Measurements from ENCODE around the gene PXN. TPM values are rescaled to one million over a fixed set of nuclear protein-coding genes. Genes with fewer than 3 reads are reported as not detected.

The PXN gene
- total RNA-seq, 1 experiment from 2014 or later: 40.1 TPM

DNA sequence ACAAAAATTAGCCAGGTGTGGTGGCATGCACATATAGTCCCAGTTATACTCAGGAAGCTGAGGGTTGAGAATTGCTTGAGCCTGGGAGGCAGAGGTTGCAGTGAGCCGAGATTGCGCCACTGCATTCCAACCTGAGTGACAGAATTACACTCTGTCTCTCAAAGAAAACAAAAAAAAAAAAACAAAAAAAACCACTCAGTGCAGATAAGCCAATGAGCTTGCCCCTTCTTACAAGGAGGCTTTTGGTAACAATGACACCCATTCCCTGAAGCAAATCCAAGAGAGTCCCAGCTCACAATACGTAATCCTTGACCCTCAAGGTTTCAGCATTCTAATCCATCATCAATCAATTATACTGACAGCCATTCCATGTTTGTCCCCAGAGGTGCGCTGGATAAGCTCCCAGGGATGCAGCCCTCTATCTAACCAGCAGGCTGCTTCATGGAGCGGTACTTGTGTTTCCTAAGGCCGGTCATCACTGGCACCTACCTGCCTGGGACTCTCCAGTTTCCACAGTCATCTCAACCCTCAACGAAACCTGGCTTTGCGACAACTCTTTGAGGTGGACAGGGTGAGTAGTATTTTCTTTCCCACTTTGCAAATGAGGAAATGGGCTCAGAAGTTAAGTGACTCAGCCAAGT lies 83.4 kb downstream of the PXN start:
- DNase-seq (ENCODE audit: extremely low read depth, low read depth): no peak

DNA sequence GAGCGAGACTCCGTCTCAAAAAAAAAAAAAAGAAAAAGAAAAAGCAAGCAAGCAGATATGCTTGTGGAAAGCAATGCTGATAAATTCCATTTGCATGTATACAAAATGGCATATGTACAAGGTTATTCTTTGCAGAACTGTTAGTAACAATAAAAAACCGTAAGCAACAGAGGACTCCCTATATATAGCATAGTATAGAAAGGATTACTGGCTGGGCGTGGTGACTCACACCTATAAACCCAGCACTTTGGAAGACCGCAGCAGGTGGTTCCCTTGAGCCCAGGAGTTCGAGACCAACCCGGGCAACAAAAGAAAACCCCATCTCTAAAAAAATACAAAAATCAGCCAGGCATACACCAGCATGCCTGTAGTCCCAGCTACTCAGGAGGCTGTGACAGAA lies 84.6 kb downstream of the PXN start:
- DNase-seq (ENCODE audit: extremely low read depth, low read depth): no peak

DNA sequence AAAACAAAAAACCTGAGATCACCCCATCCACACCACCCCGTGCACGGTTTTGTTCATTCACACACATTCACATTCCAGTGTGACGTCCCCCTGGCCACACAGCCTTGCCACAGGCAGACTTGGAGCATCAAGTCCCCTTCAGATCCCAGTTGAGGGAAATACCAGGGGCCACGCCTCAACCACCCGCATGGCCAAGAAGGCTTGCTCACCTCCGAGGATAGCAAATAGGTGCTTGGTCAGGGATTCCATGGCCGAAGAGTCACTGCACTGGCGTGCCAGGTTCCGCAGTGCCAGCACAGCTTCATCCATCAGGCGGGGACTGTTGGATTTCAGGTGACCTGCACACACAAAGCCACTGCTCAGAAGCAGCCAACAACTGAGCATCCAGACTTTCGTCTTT lies 90.0 kb downstream of the PXN start:
- no peak for DNase-seq (ENCODE audit: extremely low read depth, low read depth)

DNA sequence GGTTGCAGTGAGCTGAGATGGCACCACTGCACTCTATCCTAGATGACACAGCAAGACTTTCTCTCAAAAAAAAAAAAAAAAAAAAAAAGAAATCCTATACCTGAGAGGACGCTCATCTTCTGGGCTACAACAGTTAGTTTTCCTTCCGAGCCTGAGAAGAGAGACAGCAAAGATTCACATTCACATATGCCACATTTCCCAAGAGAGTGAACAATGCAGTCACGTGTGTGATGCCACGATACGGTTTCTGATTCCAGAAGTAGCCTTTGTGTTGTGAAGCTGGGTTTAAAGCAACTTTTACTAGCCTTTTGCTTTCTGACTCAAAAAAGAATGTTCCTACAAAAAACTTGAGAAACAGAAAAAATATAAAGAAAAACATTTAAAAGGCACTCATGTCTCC lies 90.5 kb downstream of the PXN start:
- DNase-seq (ENCODE audit: extremely low read depth, low read depth): no peak

DNA sequence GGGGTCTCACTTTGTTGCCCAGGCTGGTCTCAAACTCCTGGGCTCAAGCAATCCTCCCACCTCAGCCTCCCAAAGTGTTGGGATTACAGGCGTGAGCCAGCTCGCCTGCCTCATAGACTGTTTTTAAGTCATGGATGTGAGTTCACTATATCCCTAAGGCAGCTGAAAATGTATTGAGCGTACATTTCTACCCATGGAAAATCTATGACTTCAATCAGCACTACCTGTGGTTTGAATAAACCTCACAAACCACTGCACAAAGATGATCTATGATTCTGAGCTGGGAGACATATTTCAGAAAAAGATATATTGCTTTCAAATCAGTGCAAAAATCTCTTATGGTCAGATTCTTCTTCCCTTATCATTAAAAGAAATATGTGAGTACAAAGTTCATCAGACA lies 93.5 kb downstream of the PXN start:
- no peak for DNase-seq (ENCODE audit: extremely low read depth, low read depth)

DNA sequence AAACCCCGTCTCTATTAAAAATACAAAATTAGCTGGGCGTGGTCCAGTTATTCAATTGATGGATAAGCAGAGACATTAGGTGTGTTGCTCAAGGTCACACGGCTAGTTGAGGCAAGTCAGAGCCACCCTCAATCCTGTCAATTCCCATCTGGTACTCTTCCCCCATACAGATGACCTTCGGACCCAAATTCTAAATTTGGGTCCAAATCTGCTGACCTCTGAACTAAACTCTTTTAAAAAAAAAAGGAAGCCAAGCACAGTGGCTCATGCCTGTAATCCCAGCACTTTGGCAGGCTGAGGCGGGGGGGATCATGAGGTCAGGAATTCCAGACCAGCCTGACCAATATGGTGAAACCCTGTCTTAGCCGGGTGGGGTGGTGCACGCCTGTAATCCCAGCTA lies 94.9 kb downstream of the PXN start:
- DNase-seq (ENCODE audit: extremely low read depth, low read depth): no peak

DNA sequence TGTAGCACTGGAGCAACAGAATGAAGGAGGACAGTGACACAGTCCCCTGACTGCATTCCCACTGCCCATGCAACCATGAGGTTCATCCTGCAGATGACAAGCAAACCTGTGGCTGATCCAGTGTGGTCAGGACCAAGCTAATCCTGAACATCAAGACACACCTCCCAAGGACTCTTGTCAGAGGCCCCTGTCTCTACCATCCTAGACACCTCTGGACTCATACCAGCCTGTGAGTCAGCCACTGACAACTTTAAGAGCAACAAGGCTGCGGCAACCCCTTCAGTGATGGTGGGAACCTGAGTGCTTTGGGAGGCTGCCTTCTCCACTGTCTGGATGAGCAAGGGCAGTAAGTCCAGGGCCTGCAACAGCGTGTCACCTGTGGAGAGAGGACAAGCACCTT lies 95.6 kb downstream of the PXN start:
- no peak for DNase-seq (ENCODE audit: extremely low read depth, low read depth)

DNA sequence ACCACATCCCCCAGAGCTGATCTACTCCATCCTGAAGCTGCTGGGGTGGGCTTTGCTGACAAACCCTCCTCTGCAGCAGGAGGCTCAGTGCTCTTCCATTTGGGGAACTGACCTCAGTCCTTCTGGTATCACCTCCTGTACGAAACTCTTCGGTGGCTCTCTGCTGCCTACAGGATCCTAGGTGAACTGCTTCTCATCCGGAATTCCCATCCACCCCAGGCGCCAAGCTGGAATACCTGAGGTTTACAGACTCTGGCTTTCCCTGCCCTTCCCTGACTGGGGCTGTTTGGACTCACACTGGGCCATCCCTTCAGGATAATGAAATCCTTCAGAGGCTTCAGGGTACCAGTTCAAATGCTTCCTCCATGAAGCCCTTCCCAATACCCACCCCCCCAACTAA lies 97.2 kb downstream of the PXN start:
- DNase-seq (ENCODE audit: extremely low read depth, low read depth): no peak

DNA sequence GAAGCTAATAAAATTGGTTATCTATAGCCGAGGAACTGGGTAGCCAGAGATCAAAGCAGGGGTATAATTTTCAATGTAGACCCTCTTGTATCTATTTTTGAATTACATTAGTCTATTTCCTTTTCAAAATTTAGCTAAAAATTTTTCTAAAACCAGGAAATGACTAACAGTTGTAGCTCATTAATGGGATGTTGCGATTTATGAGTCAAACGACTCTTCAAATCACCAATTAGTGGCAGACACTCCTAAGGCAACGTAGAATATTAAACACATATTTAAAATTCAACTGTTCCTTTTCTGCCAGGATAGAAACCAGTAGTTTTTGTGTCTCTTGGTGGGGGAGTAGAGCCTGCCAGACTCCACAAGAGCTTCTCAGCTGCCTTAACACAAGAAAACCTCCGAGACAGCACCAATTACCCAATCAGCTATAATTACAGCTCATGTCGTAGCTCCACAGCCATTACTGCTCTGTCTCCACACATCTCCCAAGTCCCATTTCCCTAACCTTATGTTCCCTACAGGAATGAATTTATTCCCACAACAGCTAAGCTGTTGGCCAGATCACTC lies 97.9 kb downstream of the PXN start:
- DNase-seq (ENCODE audit: extremely low read depth, low read depth): no peak

DNA sequence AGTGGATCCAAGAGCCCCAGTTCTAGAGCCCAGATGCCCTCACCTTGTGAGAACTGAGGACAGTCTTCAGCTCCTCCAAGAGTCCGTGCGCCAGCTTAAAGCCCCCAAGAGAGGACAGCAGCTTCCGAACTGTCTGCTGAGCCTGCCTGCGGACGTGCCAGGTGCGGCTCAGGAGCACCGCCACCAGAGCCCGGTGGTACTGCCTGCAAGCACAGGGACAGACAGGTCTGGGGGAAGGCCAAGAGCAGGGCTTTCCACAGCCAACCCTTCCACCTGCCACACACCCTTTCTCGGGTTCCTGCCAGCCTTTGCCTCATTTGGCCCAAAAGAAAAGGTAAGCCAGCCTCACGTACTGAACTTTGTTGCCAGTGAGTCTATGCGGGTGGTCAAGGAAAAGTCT lies 101.2 kb downstream of the PXN start:
- DNase-seq (ENCODE audit: extremely low read depth, low read depth): no peak

DNA sequence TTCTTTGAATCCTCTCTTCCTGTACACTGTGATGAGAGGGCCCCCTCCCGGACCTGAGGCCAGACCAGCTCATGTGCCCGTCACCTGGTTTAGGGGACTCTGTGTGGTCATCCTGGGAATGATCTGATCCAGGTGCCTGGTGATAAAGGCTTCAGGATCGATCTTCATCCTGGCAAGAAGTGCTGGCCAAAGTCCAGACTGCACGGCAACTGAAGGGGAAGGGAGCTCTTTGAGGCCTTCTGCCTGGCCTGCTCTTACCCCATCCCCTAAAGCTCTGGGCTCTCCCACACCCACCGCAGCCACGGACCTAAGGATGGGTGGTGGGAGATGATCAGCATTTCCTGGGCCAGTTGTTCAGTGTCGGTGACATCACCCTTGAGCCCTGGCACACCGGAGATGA lies 102.8 kb downstream of the PXN start:
- no peak for DNase-seq (ENCODE audit: extremely low read depth, low read depth)

DNA sequence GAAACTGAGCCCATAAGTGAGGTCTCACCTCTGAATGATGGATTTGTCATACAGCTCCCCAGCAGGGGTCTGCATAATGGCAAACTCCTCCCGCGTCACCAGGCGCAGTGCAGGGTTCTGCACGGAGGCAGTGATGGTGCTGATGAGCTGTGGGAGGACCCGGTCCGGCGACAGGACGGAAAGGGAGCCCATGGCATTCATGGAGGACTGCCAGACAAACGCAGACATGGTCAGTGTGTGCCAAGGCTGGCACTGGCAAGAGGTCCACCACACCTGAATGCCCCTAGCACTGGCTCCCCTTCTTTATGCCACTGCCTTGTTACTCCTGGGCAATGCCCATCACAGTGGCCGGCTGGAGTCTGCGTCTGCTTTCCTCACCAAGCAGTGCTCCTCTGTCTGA lies 103.7 kb downstream of the PXN start:
- no peak for DNase-seq (ENCODE audit: extremely low read depth, low read depth)

Small RNAs within 50 kb of the gene (small RNA-seq; reads per million reads assigned to genes)
- gene RNU4-1 (1,038 to 3,030 reads per million in 2 experiments), gene RNU4-2 (362 to 988 reads per million in 2 experiments), gene RNU6-1088P (0 reads per million in 2 experiments)

Other genes starting within 250 kb of the PXN start
- 35.2 and 35.9 TPM in 2 replicates for gene RAB35, start 149.0 kb downstream of the PXN start, total RNA-seq (2014; rRNA removed; shearing (Covaris generic))
- gene GCN1, start 71.0 kb downstream of the PXN start, total RNA-seq (2014; rRNA removed; shearing (Covaris generic)): 67.3 and 88.6 TPM in 2 replicates
- gene RPLP0, start 64.6 kb downstream of the PXN start, total RNA-seq (2014; rRNA removed; shearing (Covaris generic)): 5,894 and 6,669 TPM in 2 replicates
- gene RNU4-2, start 26.2 kb upstream of the PXN start, total RNA-seq (2014; rRNA removed; shearing (Covaris generic)): not detected in 2 replicates
- gene RNU4-1, start 27.5 kb upstream of the PXN start, total RNA-seq (2014; rRNA removed; shearing (Covaris generic)): under 0.01 TPM in 1 of 2 replicates, not detected in the other
- 0.97 and 1.7 TPM in 2 replicates for gene SIRT4, start 36.6 kb upstream of the PXN start, total RNA-seq (2014; rRNA removed; shearing (Covaris generic))
- gene PLA2G1B, start 62.0 kb upstream of the PXN start, total RNA-seq (2014; rRNA removed; shearing (Covaris generic)): not detected in 2 replicates
- 0.17 TPM in 2 replicates for gene MSI1, start 103.4 kb upstream of the PXN start, total RNA-seq (2014; rRNA removed; shearing (Covaris generic))
- gene COX6A1, start 172.4 kb upstream of the PXN start, total RNA-seq (2014; rRNA removed; shearing (Covaris generic)): 847 and 1,113 TPM in 2 replicates
- gene TRIAP1, start 180.7 kb upstream of the PXN start, total RNA-seq (2014; rRNA removed; shearing (Covaris generic)): 88.1 and 91.3 TPM in 2 replicates
- gene GATC, start 180.7 kb upstream of the PXN start, total RNA-seq (2014; rRNA removed; shearing (Covaris generic)): 32.8 and 35.6 TPM in 2 replicates
- 126 and 146 TPM in 2 replicates for gene SRSF9, start 204.0 kb upstream of the PXN start, total RNA-seq (2014; rRNA removed; shearing (Covaris generic))
- 205 and 250 TPM in 2 replicates for gene DYNLL1, start 230.4 kb upstream of the PXN start, total RNA-seq (2014; rRNA removed; shearing (Covaris generic))

Data from NCI-H460 (cell line).